GM21367 (cell line): ENCODE measurements around the gene LTB.
A peak's percentile ranks its signal among the peaks of the same experiment; 100 is the strongest.
"Not testable (repeated sequence)": the region's sequence is repeated elsewhere in the genome, so short reads cannot be mapped to it uniquely, and the experiment has no call there.

ENCODE experiments used
- ATAC-seq: cut with Tn5 transposase; IDR thresholded peaks from one replicate; pipeline ENCODE4 v1.9.1; 2021; ENCODE audit not compliant: unreplicated experiment

LTB gene

DNA sequence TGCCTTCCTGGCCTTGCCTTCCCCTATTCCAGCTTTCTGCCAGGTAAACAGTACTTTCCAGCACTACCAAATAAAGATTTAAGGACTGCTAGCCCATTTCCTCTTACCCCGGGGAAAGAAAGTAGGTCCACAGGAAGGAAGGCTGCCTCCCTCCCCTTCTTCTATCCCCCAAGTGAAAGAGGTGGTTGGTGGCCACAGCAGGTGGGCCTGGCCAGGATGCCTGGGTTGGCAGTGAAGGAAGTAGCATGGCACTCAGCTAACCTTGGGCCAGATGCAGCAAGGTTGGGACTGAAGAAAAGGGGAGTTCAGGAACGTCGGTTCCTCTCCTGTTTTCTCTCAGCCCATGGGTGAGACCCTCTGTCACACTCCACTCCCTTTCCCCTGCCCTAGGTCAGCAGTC lies 25.9 kb downstream of the LTB start:
- no peak for ATAC-seq

DNA sequence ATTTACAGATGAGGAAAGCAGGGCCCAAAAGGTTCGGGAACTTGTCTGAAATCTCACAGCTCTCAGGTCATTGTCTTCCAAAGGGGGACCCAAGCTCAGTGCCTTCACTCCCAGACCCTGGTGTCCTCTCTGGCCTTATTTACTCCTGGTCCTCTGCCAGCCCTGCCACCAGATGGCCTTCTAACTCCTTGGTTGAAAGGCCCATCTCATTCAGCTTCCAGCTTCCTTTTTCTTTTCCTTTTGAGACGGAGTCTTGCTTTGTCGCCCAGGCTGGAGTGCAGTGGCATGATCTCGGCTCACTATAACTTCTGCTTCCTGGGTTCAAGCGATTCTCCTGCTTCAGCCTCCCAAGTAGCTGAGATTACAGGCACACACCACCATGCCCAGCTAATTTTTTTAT lies 30.9 kb downstream of the LTB start:
- ATAC-seq, result not testable (repeated sequence)

- ATAC-seq, result no peak
These were observed 33.7 kb downstream of the LTB start for GRCh38 chr6:31548544-31548873.

DNA sequence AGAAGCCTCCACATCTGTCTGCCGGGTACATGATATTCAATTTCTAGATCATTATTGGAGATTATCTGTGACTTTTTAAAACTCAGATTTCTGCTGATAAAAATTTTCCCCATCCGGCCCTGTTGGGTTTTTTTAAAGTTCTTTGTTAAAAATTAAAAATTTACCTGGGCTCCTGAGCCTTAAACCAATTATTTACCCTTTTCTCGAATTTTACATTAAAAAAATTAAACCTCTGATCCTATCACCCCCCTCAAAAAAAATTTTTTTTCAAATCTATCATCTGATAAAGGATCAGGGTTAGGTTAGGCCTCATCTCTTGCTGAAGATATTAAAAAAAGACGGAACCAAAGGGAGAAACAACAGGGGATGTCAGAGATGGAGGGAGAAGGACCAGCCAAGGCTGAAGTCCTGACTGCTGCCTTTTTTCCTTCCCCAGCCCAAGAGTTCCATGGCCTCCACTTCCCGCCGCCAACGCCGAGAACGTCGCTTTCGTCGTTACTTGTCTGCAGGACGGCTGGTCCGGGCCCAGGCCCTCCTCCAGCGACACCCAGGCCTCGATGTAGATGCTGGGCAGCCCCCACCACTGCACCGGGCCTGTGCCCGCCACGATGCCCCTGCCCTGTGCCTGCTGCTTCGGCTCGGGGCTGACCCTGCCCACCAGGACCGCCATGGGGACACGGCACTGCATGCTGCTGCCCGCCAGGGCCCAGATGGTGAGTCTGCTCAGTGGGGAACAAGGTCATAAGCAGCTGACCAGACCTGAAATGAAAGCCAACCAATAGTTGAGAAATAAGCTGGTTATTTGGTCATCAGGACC lies 34.3 kb downstream of the LTB start:
- no peak for ATAC-seq

DNA sequence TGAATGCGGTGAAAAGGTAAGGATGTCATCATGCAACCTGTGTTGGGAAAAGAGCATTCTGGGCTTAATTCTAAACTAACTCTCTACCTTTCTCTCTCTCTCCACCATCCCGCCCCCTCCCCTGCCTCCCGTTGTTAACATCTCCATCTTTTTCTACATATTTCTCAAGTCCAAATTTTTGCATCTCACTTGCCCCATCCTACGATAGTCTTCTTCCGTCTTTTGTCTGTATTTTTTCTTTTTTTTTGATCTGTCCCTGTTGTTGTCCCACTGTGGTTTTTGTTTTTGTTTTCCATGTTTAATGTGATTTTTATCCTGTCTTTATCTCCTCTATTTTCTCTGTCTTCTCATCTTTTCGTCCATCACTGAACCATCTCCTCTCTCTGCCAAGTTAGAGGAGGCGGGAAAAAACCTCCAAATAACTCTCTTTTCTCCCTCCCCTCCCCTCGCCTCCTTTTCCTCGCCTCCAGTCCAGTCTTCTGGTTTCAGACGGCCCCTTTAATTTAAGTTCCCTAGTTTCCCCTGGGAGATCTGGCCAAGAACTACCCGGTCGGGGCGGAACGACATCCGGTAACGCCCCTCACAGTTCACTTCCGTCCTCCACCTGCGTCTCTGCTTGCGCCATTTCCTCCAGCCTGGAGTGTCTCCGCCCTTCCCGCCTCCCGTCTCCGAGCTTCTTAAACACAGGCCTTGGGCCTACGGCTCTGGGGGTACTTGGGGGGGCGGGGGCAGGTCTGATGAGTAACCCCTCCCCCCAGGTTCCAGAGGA lies 35.1 kb downstream of the LTB start, which contains the start of gene NFKBIL1:
Gene NFKBIL1, plus strand, starts transcription at position 651 of the 769 bp plus-strand sequence. Its CDS starts 87 bp downstream, at position 738.
- ATAC-seq, result peak; percentile 42

DNA sequence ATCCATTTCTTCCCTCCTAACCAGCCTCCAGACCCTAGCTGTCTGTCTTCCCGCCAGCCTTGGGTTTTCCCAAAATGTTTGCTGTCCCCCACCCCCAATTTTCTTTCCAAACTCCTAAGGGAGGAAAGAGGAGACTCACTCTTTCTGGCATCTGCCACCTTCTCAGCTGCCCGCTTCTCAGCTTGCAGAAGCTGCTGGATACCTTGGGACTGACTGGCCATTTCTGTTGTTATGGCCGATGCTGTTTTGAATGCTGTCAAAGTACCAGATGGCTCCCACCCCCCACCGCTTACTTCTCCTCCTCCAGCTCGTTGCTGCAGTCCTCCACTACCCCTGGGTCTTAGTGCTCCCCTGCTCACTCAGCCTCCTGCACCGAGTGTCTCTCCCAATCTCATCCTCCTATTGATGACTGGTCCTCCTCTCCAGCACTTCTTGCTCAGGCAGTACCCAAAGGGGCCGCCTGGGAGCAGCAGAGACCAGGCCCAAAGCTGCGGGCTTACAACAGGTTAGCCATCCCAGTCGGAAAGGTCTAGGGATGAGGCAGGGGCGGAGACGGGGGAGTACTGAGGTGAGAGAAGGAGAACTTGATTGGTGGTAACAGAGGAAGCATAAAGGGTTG lies 35.8 kb downstream of the LTB start, which contains the start of gene ATP6V1G2:
Gene ATP6V1G2, minus strand, starts transcription at position 270 of the 619 bp plus-strand sequence. Its CDS starts 49 bp downstream, at position 221.
- ATAC-seq, result peak; percentile 36

GRCh38 chr6:31545291-31545690 lies 36.9 kb downstream of the LTB start:
- ATAC-seq, result no peak

DNA sequence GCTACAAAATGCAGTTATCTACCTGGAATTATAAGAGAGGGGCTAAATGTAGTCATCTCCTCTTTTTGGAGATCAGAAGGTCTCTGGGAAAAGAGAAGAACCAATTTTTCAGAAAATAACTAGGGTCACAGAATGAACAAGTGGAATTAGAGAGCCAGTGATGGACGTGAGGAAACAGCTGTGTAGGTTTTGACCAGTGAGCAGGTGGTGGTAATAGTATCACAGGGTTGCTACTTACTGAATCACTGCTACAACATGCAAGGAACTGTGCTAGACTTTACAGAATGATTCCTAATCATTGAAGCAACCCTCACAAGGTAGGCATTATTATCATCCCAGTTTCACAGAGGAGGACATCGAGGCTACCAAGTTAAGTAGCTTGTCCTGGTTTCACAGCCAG lies 37.5 kb downstream of the LTB start:
- ATAC-seq, result no peak

- ATAC-seq, result no peak
These were observed 38.6 kb downstream of the LTB start for GRCh38 chr6:31543639-31544038.

- peak; percentile 55 for ATAC-seq
These were observed 40.3 kb downstream of the LTB start, which contains the start of gene DDX39B for GRCh38 chr6:31541658-31542521. Gene DDX39B (minus strand): TSS chr6:31542003. CDS start chr6:31540532, 1,471 bp downstream.

- ATAC-seq, result no peak
These were observed 41.1 kb downstream of the LTB start for GRCh38 chr6:31541059-31541657.

- no peak for ATAC-seq
These were observed 41.6 kb downstream of the LTB start for GRCh38 chr6:31540640-31541039.

DNA sequence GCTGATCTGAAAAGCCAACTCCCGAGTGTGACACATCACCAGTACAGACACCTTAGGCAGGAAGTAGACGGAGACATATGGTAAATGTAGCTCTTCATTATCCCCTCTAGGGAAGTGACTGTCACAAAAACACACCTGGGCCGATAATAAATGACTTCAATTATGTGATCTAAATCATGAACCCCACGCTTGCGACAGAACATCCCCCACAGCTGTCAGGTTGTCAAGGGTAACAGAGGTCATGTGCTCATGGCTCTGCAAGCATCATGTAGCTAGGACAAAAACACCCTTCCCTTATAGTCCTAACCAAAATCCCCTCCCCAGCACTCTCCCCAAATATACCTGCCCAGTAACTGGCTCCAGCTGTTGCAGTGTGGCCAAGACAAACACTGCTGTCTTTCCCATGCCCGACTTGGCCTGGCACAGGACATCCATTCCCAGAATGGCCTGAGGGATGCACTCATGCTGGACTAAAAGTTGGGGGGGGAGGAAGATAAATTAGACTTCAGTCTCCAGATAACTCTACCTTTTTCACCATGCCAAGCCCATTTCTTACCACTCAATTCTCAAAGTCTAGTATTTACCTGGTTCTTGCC lies 43.3 kb downstream of the LTB start:
- ATAC-seq, result no peak

DNA sequence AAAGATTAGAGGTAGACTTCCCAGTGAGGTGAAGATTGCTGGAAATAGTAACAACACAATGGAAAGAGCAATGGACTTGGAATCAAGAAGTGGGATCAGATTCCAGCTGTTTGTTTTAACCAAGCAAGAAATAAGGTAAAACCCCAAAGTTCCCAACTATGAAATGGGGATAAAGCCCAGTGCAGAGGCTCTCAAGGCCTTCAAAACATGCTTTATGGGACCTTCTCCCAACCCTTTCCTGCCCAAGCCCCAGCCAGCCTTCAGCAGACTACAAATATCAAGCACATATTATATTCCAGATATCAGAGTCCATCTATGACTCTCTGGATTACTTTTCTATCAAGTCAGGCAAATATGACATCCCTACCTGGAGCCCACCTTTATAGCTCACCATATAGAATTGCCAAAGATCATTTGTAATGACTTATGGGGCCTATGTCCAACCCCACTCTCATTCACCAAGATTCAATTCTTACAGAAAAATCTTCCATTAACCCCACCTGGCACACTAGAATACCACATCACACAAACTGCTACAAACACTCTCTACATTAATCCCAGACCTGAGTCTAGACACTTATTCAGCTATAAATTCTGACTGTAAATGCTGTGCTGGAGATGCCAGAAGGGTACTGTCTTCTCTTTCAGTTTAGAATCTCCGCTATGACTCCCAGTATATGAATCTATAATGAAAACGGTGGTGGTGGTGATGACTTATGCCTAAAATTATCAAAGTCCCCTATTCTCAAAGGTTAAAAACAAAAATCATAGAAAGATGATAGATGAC lies 46.5 kb downstream of the LTB start:
- ATAC-seq, result no peak

DNA sequence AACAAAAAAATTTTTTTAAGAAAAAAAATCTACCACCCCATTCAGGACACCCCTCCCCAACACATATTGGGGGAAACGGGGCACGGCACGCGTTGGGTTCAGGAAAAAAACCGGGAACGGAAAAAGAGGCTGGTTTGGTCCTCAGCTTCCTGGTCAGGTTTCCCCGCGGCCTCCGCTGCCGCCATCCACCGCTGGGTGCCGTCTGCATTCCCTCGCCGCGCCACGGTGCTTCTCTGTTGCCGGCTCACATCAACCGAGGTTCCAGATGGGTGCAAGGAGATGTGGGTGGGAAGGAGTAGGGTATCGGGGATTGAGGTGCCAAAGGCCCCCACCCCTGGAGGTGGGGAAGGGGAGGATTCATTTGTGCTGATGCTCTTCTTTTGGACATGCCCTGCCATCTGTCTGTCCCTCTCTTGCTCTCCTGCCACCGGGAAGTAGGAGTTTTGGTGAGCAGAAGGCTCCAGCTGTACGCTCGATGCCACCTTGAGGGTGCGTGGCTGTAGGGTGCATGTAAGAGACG lies 47.6 kb downstream of the LTB start:
- no peak for ATAC-seq

GRCh38 chr6:31534011-31534410 lies 48.2 kb downstream of the LTB start:
- ATAC-seq, result no peak

- no peak for ATAC-seq
These were observed 48.8 kb downstream of the LTB start for GRCh38 chr6:31533455-31533841.

GRCh38 chr6:31532644-31533454 lies 49.4 kb downstream of the LTB start:
- ATAC-seq, result no peak
